ENCODE results near the gene SLC66A2.
"Not testable (repeated sequence)": the region's sequence is repeated elsewhere in the genome, so short reads cannot be mapped to it uniquely, and the experiment has no call there.

SLC66A2 gene

GRCh38 chr18:79889569-79889968 lies 61.9 kb downstream of the SLC66A2 start:
- Mint-ChIP-seq H3K27me3 (no peaks in the 10 kb centered on the region), H3K36me3 (ENCODE audit: insufficient read depth) (no peaks in the 10 kb centered on the region), H3K9me3 (peaks cover 42% of the 10 kb centered on the region), H3K27ac (ENCODE audit: low read depth) (no peak overlapping the region), H3K4me3 (no peak overlapping the region), H3K4me1 (no peaks in the 10 kb centered on the region)
- no peak for ATAC-seq (replicated peaks; ENCODE audit: extremely low read depth, poor library complexity, severe bottlenecking)
- DNase-seq (ENCODE audit: low spot score in 2 of 2), result no peak

GRCh38 chr18:79888016-79888415 lies 63.4 kb downstream of the SLC66A2 start:
- Mint-ChIP-seq H3K27me3 (no peaks in the 10 kb centered on the region), H3K9me3 (peaks cover 28% of the 10 kb centered on the region), H3K4me1 (no peaks in the 10 kb centered on the region), H3K36me3 (ENCODE audit: insufficient read depth) (no peaks in the 10 kb centered on the region), H3K27ac (ENCODE audit: low read depth) (no peak overlapping the region), H3K4me3 (no peak overlapping the region)
- ATAC-seq (replicated peaks; ENCODE audit: extremely low read depth, poor library complexity, severe bottlenecking) (no peak), DNase-seq (ENCODE audit: low spot score in 2 of 2) (no peak)

DNA sequence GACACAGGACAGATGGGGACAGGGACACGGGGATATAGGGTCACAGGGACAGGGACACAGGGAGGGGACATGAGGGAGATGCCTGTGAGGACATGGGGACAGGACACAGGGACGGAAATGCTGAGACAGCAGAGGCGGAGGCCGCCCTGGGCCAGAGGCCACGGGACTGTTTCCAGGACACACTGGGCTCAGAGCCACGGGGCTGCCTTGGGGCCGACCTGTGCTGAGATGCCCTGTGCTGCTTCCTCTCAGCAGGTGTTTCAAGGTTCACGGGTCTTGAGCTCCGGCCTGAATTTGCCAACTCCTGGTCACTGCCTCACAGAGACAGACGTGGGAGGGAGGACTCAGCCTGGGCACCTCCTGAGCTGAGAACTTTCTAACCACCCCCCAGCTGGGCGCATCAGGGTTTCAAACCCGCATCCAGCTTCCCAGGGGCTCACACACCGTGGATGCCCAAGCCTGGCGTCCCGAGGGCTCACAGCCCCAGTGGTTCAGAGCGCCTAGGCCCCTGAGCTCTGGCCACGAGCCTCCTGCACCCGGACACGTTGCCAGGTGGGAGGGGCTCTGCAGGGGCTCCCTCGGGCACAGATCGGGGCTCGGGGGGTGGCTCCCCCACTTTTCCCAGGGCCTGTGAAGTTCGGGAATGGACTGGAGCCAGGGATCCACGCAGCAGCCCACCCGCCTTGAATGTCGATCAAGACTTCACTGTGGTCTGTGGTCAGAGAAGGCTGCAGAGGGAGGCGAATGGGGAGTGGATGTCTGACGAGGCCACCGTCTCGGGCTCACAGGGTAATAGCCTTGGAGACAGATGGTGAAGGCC lies 64.1 kb downstream of the SLC66A2 start:
- Mint-ChIP-seq H3K4me3 (no peak overlapping the region), H3K27me3 (no peaks in the 10 kb centered on the region), H3K9me3 (peaks cover 21% of the 10 kb centered on the region), H3K4me1 (no peaks in the 10 kb centered on the region), H3K27ac (ENCODE audit: low read depth) (no peak overlapping the region), H3K36me3 (ENCODE audit: insufficient read depth) (no peaks in the 10 kb centered on the region)
- ATAC-seq (replicated peaks; ENCODE audit: extremely low read depth, poor library complexity, severe bottlenecking) (no peak), DNase-seq (ENCODE audit: low spot score in 2 of 2) (no peak)

GRCh38 chr18:79884963-79885728 lies 66.3 kb downstream of the SLC66A2 start:
- Mint-ChIP-seq H3K4me3 (no peak overlapping the region), H3K27ac (ENCODE audit: low read depth) (no peak overlapping the region), H3K9me3 (peaks cover under 1% of the 10 kb centered on the region), H3K27me3 (no peaks in the 10 kb centered on the region), H3K4me1 (no peaks in the 10 kb centered on the region), H3K36me3 (ENCODE audit: insufficient read depth) (no peaks in the 10 kb centered on the region)
- ATAC-seq (replicated peaks; ENCODE audit: extremely low read depth, poor library complexity, severe bottlenecking) (no peak), DNase-seq (ENCODE audit: low spot score in 2 of 2) (no peak)

DNA sequence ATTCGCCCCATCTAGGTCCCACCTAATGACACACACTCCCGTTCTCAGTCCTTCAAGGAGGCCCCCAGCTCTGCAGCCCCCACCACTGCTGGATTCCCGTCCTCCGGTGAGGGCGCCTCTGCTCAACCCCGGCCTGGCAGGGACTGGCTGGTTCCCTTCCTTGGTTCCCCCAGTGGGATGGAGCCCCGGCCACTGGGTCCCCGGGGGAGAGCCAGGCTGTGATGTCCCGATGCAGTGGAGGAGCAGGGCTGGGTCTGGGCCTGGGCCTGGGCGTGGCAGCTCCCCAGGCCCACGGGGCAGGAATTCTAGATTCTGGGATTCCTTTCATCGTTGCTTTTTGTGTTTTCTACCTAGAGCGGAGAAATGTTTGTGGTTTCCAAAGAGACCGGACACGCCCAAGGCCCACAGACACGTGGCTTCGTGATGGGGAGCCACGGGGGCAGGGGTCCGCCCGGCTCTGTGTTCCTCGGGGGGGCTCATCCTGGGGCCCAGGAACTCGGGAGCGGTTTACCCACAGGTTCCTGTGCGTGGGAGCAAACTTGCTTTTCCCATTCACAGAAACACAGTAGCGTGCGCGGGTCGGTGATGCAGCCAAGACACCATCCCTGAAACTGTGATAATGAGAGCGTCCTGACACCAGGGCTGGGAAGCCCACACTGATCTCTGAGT lies 67.0 kb downstream of the SLC66A2 start:
- no peak overlapping the region for H3K27ac Mint-ChIP-seq (ENCODE audit: low read depth)
- no peaks in the 10 kb centered on the region for H3K4me1 Mint-ChIP-seq
- no peaks in the 10 kb centered on the region for H3K9me3 Mint-ChIP-seq
- no peaks in the 10 kb centered on the region for H3K36me3 Mint-ChIP-seq (ENCODE audit: insufficient read depth)
- DNase-seq (ENCODE audit: low spot score in 2 of 2) (no peak), ATAC-seq (replicated peaks; ENCODE audit: extremely low read depth, poor library complexity, severe bottlenecking) (no peak)
- H3K4me3 Mint-ChIP-seq, result no peak overlapping the region
- no peaks in the 10 kb centered on the region for H3K27me3 Mint-ChIP-seq

- no peak for ATAC-seq (replicated peaks; ENCODE audit: extremely low read depth, poor library complexity, severe bottlenecking)
- Mint-ChIP-seq H3K36me3 (ENCODE audit: insufficient read depth) (no peaks in the 10 kb centered on the region), H3K4me3 (no peak overlapping the region), H3K27me3 (no peaks in the 10 kb centered on the region), H3K27ac (ENCODE audit: low read depth) (no peak overlapping the region), H3K4me1 (no peaks in the 10 kb centered on the region), H3K9me3 (no peaks in the 10 kb centered on the region)
- DNase-seq (ENCODE audit: low spot score in 2 of 2), result no peak
These were observed 67.8 kb downstream of the SLC66A2 start for GRCh38 chr18:79883461-79884293.

GRCh38 chr18:79882522-79883241 lies 68.8 kb downstream of the SLC66A2 start:
- H3K27ac Mint-ChIP-seq (ENCODE audit: low read depth), result no peak overlapping the region
- H3K27me3 Mint-ChIP-seq, result no peaks in the 10 kb centered on the region
- ATAC-seq (replicated peaks; ENCODE audit: extremely low read depth, poor library complexity, severe bottlenecking) (no peak), DNase-seq (ENCODE audit: low spot score in 2 of 2) (no peak)
- H3K4me3 Mint-ChIP-seq, result no peak overlapping the region
- H3K9me3 Mint-ChIP-seq, result no peaks in the 10 kb centered on the region
- no peaks in the 10 kb centered on the region for H3K36me3 Mint-ChIP-seq (ENCODE audit: insufficient read depth)
- H3K4me1 Mint-ChIP-seq, result no peaks in the 10 kb centered on the region

- Mint-ChIP-seq H3K4me1 (no peaks in the 10 kb centered on the region), H3K36me3 (ENCODE audit: insufficient read depth) (no peaks in the 10 kb centered on the region), H3K27me3 (no peaks in the 10 kb centered on the region), H3K27ac (ENCODE audit: low read depth) (no peak overlapping the region), H3K9me3 (no peaks in the 10 kb centered on the region), H3K4me3 (no peak overlapping the region)
- no peak for DNase-seq (ENCODE audit: low spot score in 2 of 2)
- no peak for ATAC-seq (replicated peaks; ENCODE audit: extremely low read depth, poor library complexity, severe bottlenecking)
These were observed 69.8 kb downstream of the SLC66A2 start for GRCh38 chr18:79881695-79882094.

- Mint-ChIP-seq H3K4me1 (no peaks in the 10 kb centered on the region), H3K27ac (ENCODE audit: low read depth) (no peak overlapping the region), H3K27me3 (no peaks in the 10 kb centered on the region), H3K36me3 (ENCODE audit: insufficient read depth) (no peaks in the 10 kb centered on the region), H3K9me3 (no peaks in the 10 kb centered on the region), H3K4me3 (no peak overlapping the region)
- DNase-seq (ENCODE audit: low spot score in 2 of 2) (no peak), ATAC-seq (replicated peaks; ENCODE audit: extremely low read depth, poor library complexity, severe bottlenecking) (no peak)
These were observed 71.9 kb downstream of the SLC66A2 start for GRCh38 chr18:79879566-79879965.

- H3K4me3 Mint-ChIP-seq, result no peak overlapping the region
- DNase-seq (ENCODE audit: low spot score in 2 of 2) (no peak), ATAC-seq (replicated peaks; ENCODE audit: extremely low read depth, poor library complexity, severe bottlenecking) (no peak)
- no peaks in the 10 kb centered on the region for H3K36me3 Mint-ChIP-seq (ENCODE audit: insufficient read depth)
- no peaks in the 10 kb centered on the region for H3K4me1 Mint-ChIP-seq
- H3K27ac Mint-ChIP-seq (ENCODE audit: low read depth), result no peak overlapping the region
- H3K9me3 Mint-ChIP-seq, result no peaks in the 10 kb centered on the region
- no peaks in the 10 kb centered on the region for H3K27me3 Mint-ChIP-seq
These were observed 72.6 kb downstream of the SLC66A2 start for GRCh38 chr18:79878741-79879378.

DNA sequence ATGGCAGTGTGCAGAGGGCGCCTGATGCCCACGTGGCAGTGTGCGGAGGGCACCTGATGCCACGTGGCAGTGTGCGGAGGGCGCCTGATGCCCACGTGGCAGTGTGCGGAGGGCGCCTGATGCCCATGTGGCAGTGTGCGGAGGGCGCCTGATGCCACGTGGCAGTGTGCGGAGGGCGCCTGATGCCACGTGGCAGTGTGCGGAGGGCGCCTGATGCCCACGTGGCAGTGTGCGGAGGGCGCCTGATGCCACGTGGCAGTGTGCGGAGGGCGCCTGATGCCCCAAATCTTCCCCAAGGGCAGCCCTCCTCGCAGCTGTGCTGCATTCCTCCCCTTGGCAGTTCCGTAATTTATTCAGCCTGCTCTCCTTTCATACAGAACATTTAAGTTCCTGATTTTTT lies 73.2 kb downstream of the SLC66A2 start:
- H3K36me3 Mint-ChIP-seq (ENCODE audit: insufficient read depth); H3K27ac Mint-ChIP-seq (ENCODE audit: low read depth); H3K9me3 Mint-ChIP-seq; H3K4me3 Mint-ChIP-seq; H3K4me1 Mint-ChIP-seq; DNase-seq (ENCODE audit: low spot score in 2 of 2); H3K27me3 Mint-ChIP-seq; ATAC-seq (replicated peaks; ENCODE audit: extremely low read depth, poor library complexity, severe bottlenecking): not testable (repeated sequence)

Data from central memory CD8-positive, alpha-beta T cell (primary cell).